ENCODE measurements around the gene HMGN4. TPM values are rescaled to one million over a fixed set of nuclear protein-coding genes. Genes with fewer than 3 reads are reported as not detected.

HMGN4 gene
- total RNA-seq, 1 experiment from 2014 or later: 54.8 TPM

DNA sequence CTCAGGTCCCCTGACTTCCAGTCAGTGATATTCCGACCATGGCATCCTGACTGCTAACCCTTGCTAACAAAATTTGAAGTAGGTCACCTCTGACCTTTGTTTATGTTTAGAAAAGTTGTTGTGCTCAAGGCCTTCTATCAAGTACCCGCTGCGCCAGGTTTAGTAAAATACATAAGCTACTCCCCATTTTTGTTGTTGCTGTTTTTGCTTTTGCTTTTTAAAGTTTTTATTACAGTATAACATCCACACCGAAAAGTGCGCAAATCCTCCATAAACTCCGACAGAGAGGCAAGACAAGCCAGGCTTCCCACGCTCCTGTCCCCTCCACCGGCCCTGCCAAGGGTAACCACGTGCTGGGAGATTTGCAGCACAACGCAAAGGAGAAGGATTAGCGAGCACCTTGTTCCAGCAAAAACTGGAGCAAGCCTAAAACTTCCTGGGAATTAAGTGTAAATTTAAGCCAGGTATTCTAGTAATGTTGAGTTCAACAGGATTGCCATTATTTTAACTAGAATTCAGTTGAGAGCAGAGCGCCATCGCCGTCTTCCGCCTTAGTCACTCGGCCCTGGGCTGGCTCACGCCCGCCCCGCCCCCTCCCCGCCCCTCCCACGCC lies 17.8 kb upstream of the HMGN4 start:
- Histone ChIP-seq H2AFZ (ENCODE audit: low read length) (peak overlapping the region; percentile 93), H3K36me3 (ENCODE audit: low read depth, low read length) (no peaks in the 10 kb centered on the region), H3K9ac (ENCODE audit: low read length) (peak overlapping the region; percentile 48), H3F3A (ENCODE audit: low read length, unreplicated experiment) (no peaks in the 10 kb centered on the region), H3K27ac (ENCODE audit: low read length) (peak overlapping the region; percentile 63), H3K9me2 (replicated peaks; ENCODE audit: low read length) (no peaks in the 10 kb centered on the region), H3K79me2 (ENCODE audit: low read length) (no peaks in the 10 kb centered on the region), H4K20me1 (ENCODE audit: low read length) (no peaks in the 10 kb centered on the region), H3K9me3 (ENCODE audit: low read length) (no peaks in the 10 kb centered on the region), H3K4me3 (ENCODE audit: low read length) (peak overlapping the region; percentile 61), H3K4me2 (ENCODE audit: low read length) (peak overlapping the region; percentile 77), H3K27me3 (ENCODE audit: low read length) (no peaks in the 10 kb centered on the region), H3K4me1 (ENCODE audit: insufficient read depth, low read length) (peaks cover 15% of the 10 kb centered on the region)
- ChIA-PET CTCF (no interaction called here), POLR2A (ENCODE audit: unreplicated experiment) (no interaction called here)
- TF ChIP-seq EZH2phosphoT487 (IDR thresholded peaks at IDR 0.05; ENCODE audit: borderline replicate concordance, low read length): no peak
- no peak for TF ChIP-seq EZH2 (IDR thresholded peaks at IDR 0.05; ENCODE audit: low read length, unreplicated experiment)
- TF ChIP-seq CTCF (conservative IDR thresholded peaks at IDR 0.05; ENCODE audit: low read depth, low read length): no peak
- intact Hi-C loops (cut with micrococcal nuclease): loop anchor here (2.0 kb wide), 2 partner anchors 16 to 48 kb away; no protein-coding TSS in a partner anchor
- BruUV-seq (replicated peaks): TSS peak; percentile 96
- DNase-seq (no peak), ATAC-seq (peak; percentile 19)

DNA sequence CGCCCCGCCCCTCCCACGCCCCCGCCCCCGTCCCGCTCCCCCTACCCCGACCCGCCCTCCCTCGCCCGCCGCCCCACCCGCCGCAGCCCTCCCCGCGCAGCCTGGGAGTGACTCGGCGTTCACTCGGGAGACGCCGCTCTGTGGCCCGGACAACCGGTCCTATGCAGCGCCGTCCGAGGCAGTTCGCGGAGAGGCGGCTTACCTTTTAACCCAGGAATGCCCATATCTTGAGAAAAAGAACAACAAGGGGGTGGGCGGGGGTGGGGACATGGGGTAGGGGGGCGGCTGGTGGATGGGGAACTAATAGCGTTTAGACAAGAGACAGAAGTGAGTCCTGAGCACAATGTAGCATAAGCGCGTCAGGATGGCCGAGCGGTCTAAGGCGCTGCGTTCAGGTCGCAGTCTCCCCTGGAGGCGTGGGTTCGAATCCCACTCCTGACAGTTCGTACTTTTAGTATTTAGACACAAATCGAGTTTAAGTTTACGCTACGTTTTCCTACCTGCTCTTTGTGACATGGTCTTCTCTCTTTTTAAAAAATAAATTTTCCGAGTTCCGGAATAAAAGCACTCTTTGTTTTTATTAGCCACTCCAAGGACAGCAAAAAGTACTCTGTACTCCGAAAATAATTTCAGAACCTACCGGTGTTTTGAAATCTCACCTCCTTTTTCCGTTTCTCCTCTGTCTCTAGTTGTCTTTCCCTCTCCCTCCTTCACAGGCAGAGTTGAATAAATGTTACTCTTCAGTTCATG lies 17.1 kb upstream of the HMGN4 start:
- no peaks in the 10 kb centered on the region for H3K9me2 ChIP-seq (replicated peaks; ENCODE audit: low read length)
- TF ChIP-seq CTCF (conservative IDR thresholded peaks at IDR 0.05; ENCODE audit: low read depth, low read length): no peak
- TF ChIP-seq EZH2phosphoT487 (IDR thresholded peaks at IDR 0.05; ENCODE audit: borderline replicate concordance, low read length): no peak
- TF ChIP-seq EZH2 (IDR thresholded peaks at IDR 0.05; ENCODE audit: low read length, unreplicated experiment): no peak
- H3K4me2 ChIP-seq (ENCODE audit: low read length): peak overlapping the region; percentile 84
- no peaks in the 10 kb centered on the region for H3F3A ChIP-seq (ENCODE audit: low read length, unreplicated experiment)
- peak overlapping the region; percentile 57 for H3K9ac ChIP-seq (ENCODE audit: low read length)
- DNase-seq: peak; percentile 81
- H4K20me1 ChIP-seq (ENCODE audit: low read length): no peaks in the 10 kb centered on the region
- no peaks in the 10 kb centered on the region for H3K27me3 ChIP-seq (ENCODE audit: low read length)
- H3K9me3 ChIP-seq (ENCODE audit: low read length): no peaks in the 10 kb centered on the region
- BruUV-seq (replicated peaks): no TSS peak
- H2AFZ ChIP-seq (ENCODE audit: low read length): peak overlapping the region; percentile 92
- H3K36me3 ChIP-seq (ENCODE audit: low read depth, low read length): no peaks in the 10 kb centered on the region
- peak overlapping the region; percentile 75 for H3K4me3 ChIP-seq (ENCODE audit: low read length)
- H3K79me2 ChIP-seq (ENCODE audit: low read length): no peaks in the 10 kb centered on the region
- intact Hi-C loops (cut with micrococcal nuclease): loop anchor here (2.0 kb wide), 2 partner anchors 16 to 48 kb away; no protein-coding TSS in a partner anchor
- ChIA-PET POLR2A (ENCODE audit: unreplicated experiment) (interaction anchor here (0.7 kb wide), 1 partner anchor 49 kb away, joined by 4 read pairs; no protein-coding TSS in a partner anchor), CTCF (no interaction called here)
- H3K27ac ChIP-seq (ENCODE audit: low read length): no peak overlapping the region
- peak; percentile 92 for ATAC-seq
- H3K4me1 ChIP-seq (ENCODE audit: insufficient read depth, low read length): peaks cover 15% of the 10 kb centered on the region
